HTR-8/SVneo (cell line): ENCODE data around the gene CCDC66.
"Not testable (repeated sequence)": the region's sequence is repeated elsewhere in the genome, so short reads cannot be mapped to it uniquely, and the experiment has no call there.

ENCODE experiments used
- DNase-seq: peaks from one replicate; pipeline ENCODE4 v3.0.0; 2011; ENCODE audit warnings: low spot score, mixed read lengths; ENCODE audit not compliant: insufficient read length
- FAIRE-seq: peaks from 2 replicates; lab custom pipeline; 2011; peaks lifted over from hg19 to GRCh38; lab: Jason Lieb, UNC

The CCDC66 gene

GRCh38 chr3:56556908-56557830, at the start of gene CCDC66:
Gene CCDC66, plus strand, starts transcription at chr3:56557175. Its CDS starts 68 bp downstream, at chr3:56557243.
- DNase-seq, result peak; percentile 97
- FAIRE-seq, result peak; percentile 96

GRCh38 chr3:56519641-56520040, 37.3 kb upstream of the CCDC66 start:
- DNase-seq (no peak), FAIRE-seq (no peak)

GRCh38 chr3:56522374-56522773, 34.6 kb upstream of the CCDC66 start:
- FAIRE-seq (no peak), DNase-seq (no peak)

GRCh38 chr3:56525291-56525690, 31.7 kb upstream of the CCDC66 start:
- no peak for DNase-seq
- FAIRE-seq, result no peak

GRCh38 chr3:56536735-56537134, 20.2 kb upstream of the CCDC66 start:
- no peak for FAIRE-seq
- no peak for DNase-seq

- no peak for DNase-seq
- FAIRE-seq, result no peak
Observed at GRCh38 chr3:56547486-56547885, 9.5 kb upstream of the CCDC66 start.

GRCh38 chr3:56557831-56558170, 826 bp downstream of the CCDC66 start:
- FAIRE-seq (no peak), DNase-seq (no peak)

GRCh38 chr3:56573501-56573900, 16.5 kb downstream of the CCDC66 start:
- FAIRE-seq (no peak), DNase-seq (no peak)

- not testable (repeated sequence) for FAIRE-seq, DNase-seq
Observed at GRCh38 chr3:56581941-56582340, 25.0 kb downstream of the CCDC66 start.

GRCh38 chr3:56584275-56584674, 27.3 kb downstream of the CCDC66 start:
- FAIRE-seq, DNase-seq: not testable (repeated sequence)

- FAIRE-seq (no peak), DNase-seq (no peak)
Observed at GRCh38 chr3:56590814-56591213, 33.8 kb downstream of the CCDC66 start.

GRCh38 chr3:56591262-56591661, 34.3 kb downstream of the CCDC66 start:
- FAIRE-seq (no peak), DNase-seq (no peak)

- DNase-seq (no peak), FAIRE-seq (no peak)
Observed at GRCh38 chr3:56593455-56594158, 36.6 kb downstream of the CCDC66 start.

GRCh38 chr3:56595975-56596840, 39.2 kb downstream of the CCDC66 start:
- no peak for FAIRE-seq
- no peak for DNase-seq

GRCh38 chr3:56608479-56608878, 51.5 kb downstream of the CCDC66 start:
- not testable (repeated sequence) for DNase-seq, FAIRE-seq

GRCh38 chr3:56610669-56611335, 53.8 kb downstream of the CCDC66 start:
- DNase-seq, result no peak
- FAIRE-seq, result no peak

GRCh38 chr3:56611364-56611763, 54.4 kb downstream of the CCDC66 start:
- DNase-seq (no peak), FAIRE-seq (no peak)

- FAIRE-seq (no peak), DNase-seq (no peak)
Observed at GRCh38 chr3:56612146-56612545, 55.2 kb downstream of the CCDC66 start.

GRCh38 chr3:56613016-56613415, 56.0 kb downstream of the CCDC66 start:
- DNase-seq (no peak), FAIRE-seq (no peak)

- FAIRE-seq, result no peak
Observed at GRCh38 chr3:56616478-56617006, 59.6 kb downstream of the CCDC66 start.

More at GRCh38 chr3:56616478-56617006, 59.6 kb downstream of the CCDC66 start:
- DNase-seq, result no peak
